K562 (cell line): ENCODE results near the gene RHEBL1. TPM values are rescaled to one million over a fixed set of nuclear protein-coding genes. Genes with fewer than 3 reads are reported as not detected.

Experiments
- DMBX1 ChIP-seq: fragments of 250-450 bp; sonication (Bioruptor Pico); IDR thresholded peaks from 2 replicates; pipeline ENCODE4 v1.8.0; 2022; ENCODE audit warnings: inconsistent platforms, mild to moderate bottlenecking, moderate library complexity, borderline replicate concordance
- FOXA3 ChIP-seq, 2 experiments: fragments of 450-650 bp in 1 of 2; sonication (generic) in 1 of 2; formaldehyde crosslinking; IDR thresholded peaks in 1 of 2; conservative IDR thresholded peaks in 1 of 2; 2 replicates each; pipeline versions ENCODE4 v1.4.0 to v1.8.0; 2020 to 2022; ENCODE audit warnings: mild to moderate bottlenecking in 2 of 2, missing genetic modification reagents in 1 of 2
- FOXJ3 ChIP-seq: sonication (generic); formaldehyde crosslinking; IDR thresholded peaks from 2 replicates; pipeline ENCODE4 v1.4.0; 2020; ENCODE audit warnings: mild to moderate bottlenecking, missing genetic modification reagents
- GATAD2A ChIP-seq: fragments of 450-650 bp; IDR thresholded peaks from 2 replicates; pipeline ENCODE4 v1.6.1; 2017
- MYC ChIP-seq, 2 experiments: fragments of 250-450 bp in 1 of 2; sonication (Bioruptor Pico) in 1 of 2; IDR thresholded peaks; 2 replicates each; pipeline versions ENCODE4 v1.5.1 to v1.6.1; 2012 to 2021; ENCODE audit warnings: low read depth in 2 of 2, borderline replicate concordance in 1 of 2, improper control_type of control experiment in 1 of 2, low read length in 1 of 2, mild to moderate bottlenecking in 1 of 2, moderate library complexity in 1 of 2
- NUFIP1 ChIP-seq: fragments of 450-650 bp; IDR thresholded peaks from 2 replicates; pipeline ENCODE4 v1.6.1; 2018; ENCODE audit not compliant: partially characterized antibody
- POLR2G ChIP-seq: fragments of 200-400 bp; formaldehyde crosslinking; IDR thresholded peaks from 2 replicates; pipeline ENCODE4 v1.6.1; 2017; ENCODE audit warnings: low read depth, mild to moderate bottlenecking, antibody characterized with exemption, low read length, moderate library complexity
- PTRF ChIP-seq: fragments of 450-650 bp; IDR thresholded peaks from 2 replicates; pipeline ENCODE4 v1.6.1; 2016; ENCODE audit warnings: mild to moderate bottlenecking, missing genetic modification characterization, missing compliant biosample characterization
- RNF2 ChIP-seq: sonication (generic); IDR thresholded peaks from 2 replicates; pipeline ENCODE4 v1.6.1; 2016
- SRSF3 ChIP-seq: fragments of 200-400 bp; formaldehyde crosslinking; IDR thresholded peaks from 2 replicates; pipeline ENCODE4 v1.6.1; 2016; ENCODE audit warnings: mild to moderate bottlenecking, low read length, moderate library complexity; ENCODE audit not compliant: insufficient read depth
- SUPT5H ChIP-seq: fragments of 450-650 bp; IDR thresholded peaks from 2 replicates; pipeline ENCODE4 v1.6.1; 2016
- ZFX ChIP-seq: sonication (generic); formaldehyde crosslinking; IDR thresholded peaks from 2 replicates; pipeline ENCODE4 v1.8.0; 2022; ENCODE audit warnings: mild to moderate bottlenecking, missing genetic modification reagents, moderate library complexity
- ZNF699 ChIP-seq: fragments of 250-450 bp; sonication (Bioruptor Pico); IDR thresholded peaks from 2 replicates; pipeline ENCODE4 v1.8.0; 2021; ENCODE audit warnings: mild to moderate bottlenecking, moderate library complexity; ENCODE audit not compliant: insufficient replicate concordance
- polyA plus RNA-seq, 8 experiments: library from polyadenylated mRNA; depleted of rRNA in 4 of 8; stranded (reverse) in 5 of 8; unstranded in 3 of 8; fragments of >200 nt; fragmentation: Nextera tagmentation in 2 of 8; fragmentation: Illumina TruSeq in 1 of 8; extraction: Ambion mirVana in 2 of 8; extraction: Trizol in 1 of 8; gene quantifications; 2 replicates each; pipeline versions ENCODE4 v1.2.1 to v1.2.3, GENCODE V29; 2011 to 2014; ENCODE audit warnings: inconsistent platforms in 1 of 8, missing spikeins in 1 of 8
- total RNA-seq, 7 experiments: library from RNA; depleted of rRNA in 6 of 7; stranded (reverse); fragments of >200 nt in 6 of 7; fragmentation: Illumina TruSeq in 2 of 7; extraction: Trizol in 2 of 7; gene quantifications; 2 replicates each; pipeline versions ENCODE4 v1.2.1 to v1.2.3, GENCODE V29; 2011 to 2021; ENCODE audit warnings: low replicate concordance in 1 of 7
- TF ChIP-seq, protein P1 (sequence below), 2 experiments: IDR thresholded peaks; 2 replicates each; pipeline ENCODE4 v1.6.1; 2011; ENCODE audit warnings: borderline replicate concordance in 1 of 2, control low read depth in 1 of 2, low read depth in 1 of 2, low read length in 1 of 2, mild to moderate bottlenecking in 1 of 2, mixed read lengths in 1 of 2, moderate library complexity in 1 of 2; ENCODE audit not compliant: insufficient read depth in 1 of 2, insufficient read length in 1 of 2, poor library complexity in 1 of 2, severe bottlenecking in 1 of 2; ENCODE audit errors: extremely low read depth in 1 of 2
- TF ChIP-seq, protein P2 (sequence below): fragments of 250-450 bp; sonication (Bioruptor Pico); IDR thresholded peaks from 2 replicates; pipeline ENCODE4 v1.4.0; 2020; ENCODE audit warnings: mild to moderate bottlenecking, moderate library complexity, borderline replicate concordance
- TF ChIP-seq, protein P3 (sequence below): IDR thresholded peaks from 2 replicates; pipeline ENCODE4 v1.6.1; 2016; ENCODE audit warnings: missing genetic modification characterization, missing compliant biosample characterization

The RHEBL1 gene
- total and polyA plus RNA-seq, 9 of the 15 experiments (the other 6 are each of a cell fraction or from before 2014, with no cell fraction given) = 4.3 to 36.1 (median 8.2) TPM

DNA sequence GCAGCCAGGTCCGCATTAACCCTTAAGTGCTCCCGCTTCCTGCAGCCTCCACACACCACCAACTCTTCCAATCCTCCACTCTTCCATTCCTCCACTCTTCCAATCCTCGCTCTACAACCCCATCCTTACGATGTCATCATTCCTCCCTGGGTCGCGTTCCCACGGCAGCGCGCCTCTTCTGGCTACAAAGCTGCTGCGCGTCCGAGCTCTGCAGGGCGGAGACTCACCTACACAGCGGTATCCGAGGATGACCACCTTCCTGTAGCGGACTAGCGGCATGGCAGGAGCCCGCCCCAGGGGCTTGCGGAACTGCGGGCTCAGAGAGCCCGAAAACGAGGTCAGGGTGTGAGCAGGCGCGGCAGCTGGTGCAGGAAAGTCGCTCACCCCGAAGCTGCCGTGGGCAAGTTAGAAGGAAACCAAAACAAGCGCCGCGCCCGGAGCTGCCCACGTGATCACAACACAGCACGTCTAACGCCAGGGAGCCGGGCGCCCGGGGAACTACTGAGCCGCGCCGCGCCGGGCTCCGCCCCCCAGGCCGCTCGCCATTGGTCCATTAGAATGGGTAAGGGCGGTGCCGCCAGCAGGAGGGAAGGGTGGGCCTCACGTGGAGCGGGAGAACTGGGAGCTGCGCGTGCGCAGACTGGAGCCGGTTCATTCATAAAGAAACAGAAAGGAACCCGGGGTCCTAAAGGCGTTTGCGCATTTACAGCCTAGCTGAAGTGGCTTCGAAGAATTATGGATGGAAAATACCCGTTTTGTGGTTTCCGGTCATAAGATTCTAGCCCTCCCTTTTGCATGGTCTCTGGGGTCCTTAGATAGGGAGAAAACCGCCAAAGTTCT, at the start of gene RHEBL1 (continued):
- TF ChIP-seq MYC (IDR thresholded peaks at IDR 0.05; ENCODE audit: low read depth, low read length) (peak; percentile 86), MYC (CRISPR knock-in tag; IDR thresholded peaks at IDR 0.05; ENCODE audit: borderline replicate concordance, low read depth) (peak; percentile 28; the same call in 1 of the 2 replicates), GATAD2A (no peak), FOXA3 (CRISPR knock-in tag; conservative IDR thresholded peaks at IDR 0.05 in 1 of 2, IDR thresholded peaks at IDR 0.05 in 1 of 2) (no peak), POLR2G (peak; percentile 93), SUPT5H (peak; percentile 38; the same call in 1 of the 2 replicates), SRSF3 (no peak), DMBX1 (no peak), NUFIP1 (no peak), ZNF699 (no peak), FOXJ3 (CRISPR knock-in tag) (no peak), PTRF (tag) (no peak), RNF2 (no peak), ZFX (CRISPR knock-in tag) (no peak)
- TF ChIP-seq, protein P1, sequence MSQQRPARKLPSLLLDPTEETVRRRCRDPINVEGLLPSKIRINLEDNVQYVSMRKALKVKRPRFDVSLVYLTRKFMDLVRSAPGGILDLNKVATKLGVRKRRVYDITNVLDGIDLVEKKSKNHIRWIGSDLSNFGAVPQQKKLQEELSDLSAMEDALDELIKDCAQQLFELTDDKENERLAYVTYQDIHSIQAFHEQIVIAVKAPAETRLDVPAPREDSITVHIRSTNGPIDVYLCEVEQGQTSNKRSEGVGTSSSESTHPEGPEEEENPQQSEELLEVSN (IDR thresholded peaks at IDR 0.05; ENCODE audit: borderline replicate concordance in 1 of 2, extremely low read depth in 1 of 2, insufficient read depth in 1 of 2, insufficient read length in 1 of 2, low read depth in 1 of 2, low read length in 1 of 2, poor library complexity in 1 of 2, severe bottlenecking in 1 of 2) = peak; percentile 85 to 94
- TF ChIP-seq, protein P2, sequence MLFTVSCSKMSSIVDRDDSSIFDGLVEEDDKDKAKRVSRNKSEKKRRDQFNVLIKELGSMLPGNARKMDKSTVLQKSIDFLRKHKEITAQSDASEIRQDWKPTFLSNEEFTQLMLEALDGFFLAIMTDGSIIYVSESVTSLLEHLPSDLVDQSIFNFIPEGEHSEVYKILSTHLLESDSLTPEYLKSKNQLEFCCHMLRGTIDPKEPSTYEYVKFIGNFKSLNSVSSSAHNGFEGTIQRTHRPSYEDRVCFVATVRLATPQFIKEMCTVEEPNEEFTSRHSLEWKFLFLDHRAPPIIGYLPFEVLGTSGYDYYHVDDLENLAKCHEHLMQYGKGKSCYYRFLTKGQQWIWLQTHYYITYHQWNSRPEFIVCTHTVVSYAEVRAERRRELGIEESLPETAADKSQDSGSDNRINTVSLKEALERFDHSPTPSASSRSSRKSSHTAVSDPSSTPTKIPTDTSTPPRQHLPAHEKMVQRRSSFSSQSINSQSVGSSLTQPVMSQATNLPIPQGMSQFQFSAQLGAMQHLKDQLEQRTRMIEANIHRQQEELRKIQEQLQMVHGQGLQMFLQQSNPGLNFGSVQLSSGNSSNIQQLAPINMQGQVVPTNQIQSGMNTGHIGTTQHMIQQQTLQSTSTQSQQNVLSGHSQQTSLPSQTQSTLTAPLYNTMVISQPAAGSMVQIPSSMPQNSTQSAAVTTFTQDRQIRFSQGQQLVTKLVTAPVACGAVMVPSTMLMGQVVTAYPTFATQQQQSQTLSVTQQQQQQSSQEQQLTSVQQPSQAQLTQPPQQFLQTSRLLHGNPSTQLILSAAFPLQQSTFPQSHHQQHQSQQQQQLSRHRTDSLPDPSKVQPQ (CRISPR knock-in tag) = no peak; the same call in 1 of the 2 replicates
- TF ChIP-seq, protein P3, sequence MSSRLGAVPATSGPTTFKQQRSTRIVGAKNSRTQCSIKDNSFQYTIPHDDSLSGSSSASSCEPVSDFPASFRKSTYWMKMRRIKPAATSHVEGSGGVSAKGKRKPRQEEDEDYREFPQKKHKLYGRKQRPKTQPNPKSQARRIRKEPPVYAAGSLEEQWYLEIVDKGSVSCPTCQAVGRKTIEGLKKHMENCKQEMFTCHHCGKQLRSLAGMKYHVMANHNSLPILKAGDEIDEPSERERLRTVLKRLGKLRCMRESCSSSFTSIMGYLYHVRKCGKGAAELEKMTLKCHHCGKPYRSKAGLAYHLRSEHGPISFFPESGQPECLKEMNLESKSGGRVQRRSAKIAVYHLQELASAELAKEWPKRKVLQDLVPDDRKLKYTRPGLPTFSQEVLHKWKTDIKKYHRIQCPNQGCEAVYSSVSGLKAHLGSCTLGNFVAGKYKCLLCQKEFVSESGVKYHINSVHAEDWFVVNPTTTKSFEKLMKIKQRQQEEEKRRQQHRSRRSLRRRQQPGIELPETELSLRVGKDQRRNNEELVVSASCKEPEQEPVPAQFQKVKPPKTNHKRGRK (tag) = no peak
